ENCODE measurements around the gene ARHGEF9.

- TF ChIP-seq EZH2 (IDR thresholded peaks at IDR 0.05; ENCODE audit: low read length, missing control alignments) (no peak), CTCF (conservative IDR thresholded peaks at IDR 0.05 in 1 of 2, IDR thresholded peaks at IDR 0.05 in 1 of 2; ENCODE audit: low read depth in 1 of 2, low read length in 2 of 2) (no peak)
Measured at GRCh38 chrX:63708801-63709200, 76.2 kb downstream of the ARHGEF9 start.

All from fibroblast of lung (primary cell).